ENCODE data around the gene RAPGEF4. TPM values are rescaled to one million over a fixed set of nuclear protein-coding genes. Genes with fewer than 3 reads are reported as not detected.

Gene RAPGEF4
- total and polyA plus RNA-seq, 9 of the 15 experiments (the other 6 are each of a cell fraction or from before 2014, with no cell fraction given): 0.04 to 0.33 (median 0.13) TPM; not detected in 6

DNA sequence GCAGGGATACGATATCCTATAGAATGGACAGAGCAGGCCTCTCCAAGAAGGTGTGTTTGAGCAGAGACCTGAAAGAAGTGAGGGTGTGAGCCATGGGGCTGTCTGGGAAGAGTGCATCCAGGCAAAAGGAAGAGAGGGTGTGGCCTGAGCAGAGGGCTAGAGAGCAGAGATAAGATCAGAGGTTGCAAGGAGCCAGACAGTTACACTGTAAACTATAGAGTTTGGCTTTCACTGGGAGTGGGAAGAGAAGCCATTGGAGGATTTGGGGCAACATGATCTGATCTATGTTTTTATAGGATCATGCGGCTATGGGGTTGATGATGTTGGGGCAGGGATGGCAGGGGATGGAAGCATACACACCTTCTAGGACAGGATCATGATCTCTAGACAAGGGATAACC, 215.9 kb downstream of the RAPGEF4 start:
- Histone ChIP-seq H3K79me2 (ENCODE audit: control insufficient read depth, insufficient read depth, low read length) (no peaks in the 10 kb centered on the region), H3K9ac (ENCODE audit: insufficient read depth in 1 of 2, low read depth in 2 of 2, low read length in 2 of 2) (no peak overlapping the region), H4K20me1 (replicated peaks; ENCODE audit: control insufficient read depth, insufficient read depth, low read length) (no peaks in the 10 kb centered on the region), H3K9me3 (replicated peaks; ENCODE audit: control insufficient read depth, insufficient read depth, low read depth, low read length) (no peaks in the 10 kb centered on the region), H3K36me3 (ENCODE audit: control insufficient read depth, insufficient read depth, low read length) (no peaks in the 10 kb centered on the region), H3K27me3 (ENCODE audit: control insufficient read depth in 2 of 2, insufficient read depth in 2 of 2, low read length in 2 of 2) (peaks cover 10 to 12% of the 10 kb centered on the region in 2 experiments; a peak in 3 of 5 replicates), H3K4me2 (ENCODE audit: insufficient read depth, low read length) (no peak overlapping the region), H3K9me1 (ENCODE audit: control insufficient read depth, insufficient read depth, low read length) (no peaks in the 10 kb centered on the region), H3K4me1 (replicated peaks in 1 of 2; ENCODE audit: control insufficient read depth in 2 of 2, insufficient read depth in 2 of 2, low read length in 2 of 2) (no peaks in the 10 kb centered on the region), H3K27ac (ENCODE audit: extremely low read depth, low read depth, low read length) (no peak overlapping the region), H3K4me3 (no peak overlapping the region), H2AFZ (ENCODE audit: low read depth, low read length) (no peak overlapping the region)
- no TSS peak for BruUV-seq (replicated peaks)
- CTCF ChIA-PET (ENCODE audit: low intra/inter-chr PET ratio): no interaction called here
- TF ChIP-seq ZNF766 (CRISPR knock-in tag; conservative IDR thresholded peaks at IDR 0.05) (peak; percentile 94), KAT7 (CRISPR knock-in tag; IDR thresholded peaks at IDR 0.05; ENCODE audit: borderline replicate concordance) (no peak)
- 0% methylated on average over 2 of the region's 2 CpGs for WGBS (ENCODE audit: insufficient coverage, low coverage, missing lambda C conversion rate)
- ATAC-seq: peak; percentile 71; the same call in 2 of the 3 replicates
- in situ Hi-C loops (cut with MboI): no loop called here
- intact Hi-C loops (cut with micrococcal nuclease): no loop called here
- POLR2A ChIA-PET: interaction anchor here (0.8 kb wide), 1 partner anchor 15 kb away, joined by 3 read pairs; no protein-coding TSS in a partner anchor
- no peak for DNase-seq (ENCODE audit: extremely low read depth in 1 of 4, low spot score in 3 of 4)
- no peak for FAIRE-seq

DNA sequence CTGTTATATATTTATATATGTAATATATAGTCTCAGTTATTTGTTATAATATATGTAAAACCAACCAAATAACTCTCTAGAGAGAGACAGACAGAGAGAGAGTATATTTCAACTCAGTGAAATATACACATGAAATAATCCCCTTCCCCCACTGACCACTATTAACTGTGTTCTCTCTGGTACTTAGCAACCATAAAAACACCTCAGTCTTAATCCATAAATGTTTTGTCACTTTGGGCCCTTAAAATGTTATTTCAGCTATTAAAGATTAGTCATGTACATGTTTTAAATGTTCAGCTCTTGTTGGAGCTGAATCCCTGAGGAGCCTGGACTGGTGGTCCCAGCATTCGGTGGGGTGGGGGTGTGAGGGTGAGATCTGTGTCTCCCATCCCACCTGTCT, 217.8 kb downstream of the RAPGEF4 start:
- Histone ChIP-seq H3K4me3 (no peak overlapping the region), H3K27me3 (ENCODE audit: control insufficient read depth in 2 of 2, insufficient read depth in 2 of 2, low read length in 2 of 2) (peaks cover 10 to 18% of the 10 kb centered on the region in 2 experiments; a peak in 3 of 5 replicates), H3K36me3 (ENCODE audit: control insufficient read depth, insufficient read depth, low read length) (no peaks in the 10 kb centered on the region), H2AFZ (ENCODE audit: low read depth, low read length) (no peak overlapping the region), H4K20me1 (replicated peaks; ENCODE audit: control insufficient read depth, insufficient read depth, low read length) (no peaks in the 10 kb centered on the region), H3K9me1 (ENCODE audit: control insufficient read depth, insufficient read depth, low read length) (no peaks in the 10 kb centered on the region), H3K4me1 (replicated peaks in 1 of 2; ENCODE audit: control insufficient read depth in 2 of 2, insufficient read depth in 2 of 2, low read length in 2 of 2) (no peaks in the 10 kb centered on the region), H3K4me2 (ENCODE audit: insufficient read depth, low read length) (no peak overlapping the region), H3K9me3 (replicated peaks; ENCODE audit: control insufficient read depth, insufficient read depth, low read depth, low read length) (no peaks in the 10 kb centered on the region), H3K79me2 (ENCODE audit: control insufficient read depth, insufficient read depth, low read length) (no peaks in the 10 kb centered on the region), H3K9ac (ENCODE audit: insufficient read depth in 1 of 2, low read depth in 2 of 2, low read length in 2 of 2) (no peak overlapping the region), H3K27ac (ENCODE audit: extremely low read depth, low read depth, low read length) (no peak overlapping the region)
- DNase-seq (ENCODE audit: extremely low read depth in 1 of 4, low spot score in 3 of 4) (no peak), ATAC-seq (no peak), FAIRE-seq (no peak)
- CTCF ChIA-PET (ENCODE audit: low intra/inter-chr PET ratio): no interaction called here
- POLR2A ChIA-PET: no interaction called here
- in situ Hi-C loops (cut with MboI): no loop called here
- WGBS (ENCODE audit: insufficient coverage, low coverage, missing lambda C conversion rate): 0% methylated on average over 1 of the region's 1 CpG
- intact Hi-C loops (cut with micrococcal nuclease): no loop called here
- TF ChIP-seq ZNF449 (CRISPR knock-in tag; IDR thresholded peaks at IDR 0.05): no peak
- TF ChIP-seq, protein P1, sequence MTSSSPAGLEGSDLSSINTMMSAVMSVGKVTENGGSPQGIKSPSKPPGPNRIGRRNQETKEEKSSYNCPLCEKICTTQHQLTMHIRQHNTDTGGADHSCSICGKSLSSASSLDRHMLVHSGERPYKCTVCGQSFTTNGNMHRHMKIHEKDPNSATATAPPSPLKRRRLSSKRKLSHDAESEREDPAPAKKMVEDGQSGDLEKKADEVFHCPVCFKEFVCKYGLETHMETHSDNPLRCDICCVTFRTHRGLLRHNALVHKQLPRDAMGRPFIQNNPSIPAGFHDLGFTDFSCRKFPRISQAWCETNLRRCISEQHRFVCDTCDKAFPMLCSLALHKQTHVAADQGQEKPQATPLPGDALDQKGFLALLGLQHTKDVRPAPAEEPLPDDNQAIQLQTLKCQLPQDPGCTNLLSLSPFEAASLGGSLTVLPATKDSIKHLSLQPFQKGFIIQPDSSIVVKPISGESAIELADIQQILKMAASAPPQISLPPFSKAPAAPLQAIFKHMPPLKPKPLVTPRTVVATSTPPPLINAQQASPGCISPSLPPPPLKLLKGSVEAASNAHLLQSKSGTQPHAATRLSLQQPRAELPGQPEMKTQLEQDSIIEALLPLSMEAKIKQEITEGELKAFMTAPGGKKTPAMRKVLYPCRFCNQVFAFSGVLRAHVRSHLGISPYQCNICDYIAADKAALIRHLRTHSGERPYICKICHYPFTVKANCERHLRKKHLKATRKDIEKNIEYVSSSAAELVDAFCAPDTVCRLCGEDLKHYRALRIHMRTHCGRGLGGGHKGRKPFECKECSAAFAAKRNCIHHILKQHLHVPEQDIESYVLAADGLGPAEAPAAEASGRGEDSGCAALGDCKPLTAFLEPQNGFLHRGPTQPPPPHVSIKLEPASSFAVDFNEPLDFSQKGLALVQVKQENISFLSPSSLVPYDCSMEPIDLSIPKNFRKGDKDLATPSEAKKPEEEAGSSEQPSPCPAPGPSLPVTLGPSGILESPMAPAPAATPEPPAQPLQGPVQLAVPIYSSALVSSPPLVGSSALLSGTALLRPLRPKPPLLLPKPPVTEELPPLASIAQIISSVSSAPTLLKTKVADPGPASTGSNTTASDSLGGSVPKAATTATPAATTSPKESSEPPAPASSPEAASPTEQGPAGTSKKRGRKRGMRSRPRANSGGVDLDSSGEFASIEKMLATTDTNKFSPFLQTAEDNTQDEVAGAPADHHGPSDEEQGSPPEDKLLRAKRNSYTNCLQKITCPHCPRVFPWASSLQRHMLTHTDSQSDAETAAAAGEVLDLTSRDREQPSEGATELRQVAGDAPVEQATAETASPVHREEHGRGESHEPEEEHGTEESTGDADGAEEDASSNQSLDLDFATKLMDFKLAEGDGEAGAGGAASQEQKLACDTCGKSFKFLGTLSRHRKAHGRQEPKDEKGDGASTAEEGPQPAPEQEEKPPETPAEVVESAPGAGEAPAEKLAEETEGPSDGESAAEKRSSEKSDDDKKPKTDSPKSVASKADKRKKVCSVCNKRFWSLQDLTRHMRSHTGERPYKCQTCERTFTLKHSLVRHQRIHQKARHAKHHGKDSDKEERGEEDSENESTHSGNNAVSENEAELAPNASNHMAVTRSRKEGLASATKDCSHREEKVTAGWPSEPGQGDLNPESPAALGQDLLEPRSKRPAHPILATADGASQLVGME (CRISPR knock-in tag; IDR thresholded peaks at IDR 0.05): no peak
- no peak for TF ChIP-seq FOXP1 (CRISPR knock-in tag; IDR thresholded peaks at IDR 0.05)
- TF ChIP-seq POLR3A (IDR thresholded peaks at IDR 0.05; ENCODE audit: borderline replicate concordance, extremely low read depth, insufficient read depth, insufficient read length): no peak
- no TSS peak for BruUV-seq (replicated peaks)

Measured in K562 (cell line).